ENCODE measurements around the gene ANP32E. TPM values are rescaled to one million over a fixed set of nuclear protein-coding genes. Genes with fewer than 3 reads are reported as not detected.
"Not testable (repeated sequence)": the region's sequence is repeated elsewhere in the genome, so short reads cannot be mapped to it uniquely, and the experiment has no call there.

ANP32E gene
- polyA plus RNA-seq, 1 donor from 2014 or later, result 52.9 TPM

GRCh38 chr1:150234566-150235293 lies 1.2 kb downstream of the ANP32E start:
- Mint-ChIP-seq H3K4me3 (peak overlapping the region in 2 of 4 donors; percentile 96 to 98), H3K9me3 (no peaks in the 10 kb centered on the region), H3K27ac (peak overlapping the region in 2 of 3 donors; percentile 92 to 97), H3K36me3 (no peaks in the 10 kb centered on the region), H3K4me1 (peaks cover 12 to 14% (median 14%) of the 10 kb centered on the region in 3 donors), H3K27me3 (no peaks in the 10 kb centered on the region)

- peak overlapping the region in 2 of 3 donors; percentile 92 to 97 for H3K27ac Mint-ChIP-seq
- H3K36me3 Mint-ChIP-seq, result no peaks in the 10 kb centered on the region
- H3K27me3 Mint-ChIP-seq, result no peaks in the 10 kb centered on the region
- no peaks in the 10 kb centered on the region for H3K9me3 Mint-ChIP-seq
- peak overlapping the region in 2 of 4 donors; percentile 96 to 98 for H3K4me3 Mint-ChIP-seq
- H3K4me1 Mint-ChIP-seq, result peaks cover 12 to 14% (median 14%) of the 10 kb centered on the region in 3 donors
Observed at GRCh38 chr1:150234309-150234565, 1.7 kb downstream of the ANP32E start.

GRCh38 chr1:150233359-150234308 lies 2.3 kb downstream of the ANP32E start:
- peak overlapping the region in 2 of 3 donors; percentile 92 to 97 for H3K27ac Mint-ChIP-seq

GRCh38 chr1:150232921-150233320 lies 3.0 kb downstream of the ANP32E start:
- Mint-ChIP-seq H3K4me3 (peak overlapping the region in 3 of 4 donors; percentile 15 to 98 (median 82)), H3K27ac (peak overlapping the region in 2 of 3 donors; percentile 92 to 97), H3K4me1 (peaks cover 12 to 18% (median 14%) of the 10 kb centered on the region in 3 donors)
- H3K36me3 Mint-ChIP-seq, H3K9me3 Mint-ChIP-seq, H3K27me3 Mint-ChIP-seq: not testable (repeated sequence)

More at GRCh38 chr1:150233359-150234308, 2.3 kb downstream of the ANP32E start:
- no peaks in the 10 kb centered on the region for H3K27me3 Mint-ChIP-seq
- peaks cover 12 to 18% (median 14%) of the 10 kb centered on the region in 3 donors for H3K4me1 Mint-ChIP-seq
- H3K9me3 Mint-ChIP-seq, result no peaks in the 10 kb centered on the region
- H3K4me3 Mint-ChIP-seq, result peak overlapping the region in 2 of 4 donors; percentile 96 to 98
- H3K36me3 Mint-ChIP-seq, result no peaks in the 10 kb centered on the region

- not testable (repeated sequence) for H3K27me3 Mint-ChIP-seq, H3K9me3 Mint-ChIP-seq, H3K4me3 Mint-ChIP-seq
- peaks cover 13% of the 10 kb centered on the region for H3K36me3 Mint-ChIP-seq
- H3K4me1 Mint-ChIP-seq, result peaks cover 19 to 20% (median 20%) of the 10 kb centered on the region in 3 donors
- H3K27ac Mint-ChIP-seq, result peak overlapping the region in 1 of 3 donors; percentile 51
Observed at GRCh38 chr1:150228246-150228645, 7.7 kb downstream of the ANP32E start.

GRCh38 chr1:150227228-150227627 lies 8.7 kb downstream of the ANP32E start:
- H3K4me1 Mint-ChIP-seq, result peaks cover 16 to 19% (median 18%) of the 10 kb centered on the region in 3 donors

GRCh38 chr1:150226486-150226885 lies 9.4 kb downstream of the ANP32E start:
- no peaks in the 10 kb centered on the region for H3K27me3 Mint-ChIP-seq
- peak overlapping the region in 1 of 4 donors; percentile 49 for H3K4me3 Mint-ChIP-seq
- peak overlapping the region; percentile 33 to 47 (median 35) for H3K27ac Mint-ChIP-seq
- no peaks in the 10 kb centered on the region for H3K9me3 Mint-ChIP-seq
- peaks cover 13% of the 10 kb centered on the region for H3K36me3 Mint-ChIP-seq
- H3K4me1 Mint-ChIP-seq, result peaks cover 16 to 19% (median 18%) of the 10 kb centered on the region in 3 donors

More at GRCh38 chr1:150227228-150227627, 8.7 kb downstream of the ANP32E start:
- H3K27me3 Mint-ChIP-seq, result no peaks in the 10 kb centered on the region
- no peaks in the 10 kb centered on the region for H3K9me3 Mint-ChIP-seq
- H3K27ac Mint-ChIP-seq, result no peak overlapping the region
- no peak overlapping the region for H3K4me3 Mint-ChIP-seq
- H3K36me3 Mint-ChIP-seq, result peaks cover 13% of the 10 kb centered on the region

GRCh38 chr1:150225546-150225945 lies 10.4 kb downstream of the ANP32E start:
- no peaks in the 10 kb centered on the region for H3K27me3 Mint-ChIP-seq
- peak overlapping the region in 2 of 4 donors; percentile 18 to 42 for H3K4me3 Mint-ChIP-seq
- no peaks in the 10 kb centered on the region for H3K9me3 Mint-ChIP-seq
- H3K36me3 Mint-ChIP-seq, result peaks cover 13% of the 10 kb centered on the region
- H3K4me1 Mint-ChIP-seq, result peaks cover 16 to 19% (median 18%) of the 10 kb centered on the region in 3 donors
- peak overlapping the region; percentile 29 to 85 (median 35) for H3K27ac Mint-ChIP-seq

GRCh38 chr1:150224983-150225382 lies 10.9 kb downstream of the ANP32E start:
- peaks cover 16 to 19% (median 18%) of the 10 kb centered on the region in 3 donors for H3K4me1 Mint-ChIP-seq
- no peaks in the 10 kb centered on the region for H3K9me3 Mint-ChIP-seq
- peak overlapping the region in 3 of 4 donors; percentile 42 to 65 (median 58) for H3K4me3 Mint-ChIP-seq
- peaks cover 13% of the 10 kb centered on the region for H3K36me3 Mint-ChIP-seq
- no peaks in the 10 kb centered on the region for H3K27me3 Mint-ChIP-seq
- peak overlapping the region in 2 of 3 donors; percentile 29 to 69 for H3K27ac Mint-ChIP-seq

- H3K4me3 Mint-ChIP-seq, result no peak overlapping the region
- no peaks in the 10 kb centered on the region for H3K27me3 Mint-ChIP-seq
- H3K9me3 Mint-ChIP-seq, result no peaks in the 10 kb centered on the region
- H3K27ac Mint-ChIP-seq, result no peak overlapping the region
- peaks cover 7% of the 10 kb centered on the region for H3K36me3 Mint-ChIP-seq
- peaks cover 12 to 13% (median 12%) of the 10 kb centered on the region in 3 donors for H3K4me1 Mint-ChIP-seq
Observed at GRCh38 chr1:150221552-150221951, 14.4 kb downstream of the ANP32E start.

GRCh38 chr1:150215855-150216254 lies 20.1 kb downstream of the ANP32E start:
- not testable (repeated sequence) for H3K36me3 Mint-ChIP-seq, H3K4me3 Mint-ChIP-seq, H3K27ac Mint-ChIP-seq, H3K9me3 Mint-ChIP-seq, H3K27me3 Mint-ChIP-seq
- peaks cover 10 to 13% (median 10%) of the 10 kb centered on the region in 3 donors for H3K4me1 Mint-ChIP-seq

GRCh38 chr1:150214099-150214756 lies 21.7 kb downstream of the ANP32E start:
- H3K36me3 Mint-ChIP-seq, H3K27me3 Mint-ChIP-seq, H3K9me3 Mint-ChIP-seq: not testable (repeated sequence)
- Mint-ChIP-seq H3K27ac (peak overlapping the region; percentile 95 to 98 (median 96)), H3K4me3 (peak overlapping the region; percentile 89 to 96 (median 95)), H3K4me1 (peaks cover 10 to 13% (median 10%) of the 10 kb centered on the region in 3 donors)

- Mint-ChIP-seq H3K27ac (peak overlapping the region; percentile 95 to 98 (median 96)), H3K27me3 (no peaks in the 10 kb centered on the region), H3K9me3 (no peaks in the 10 kb centered on the region)
Observed at GRCh38 chr1:150213170-150214098, 22.5 kb downstream of the ANP32E start.

GRCh38 chr1:150212070-150212469 lies 23.8 kb downstream of the ANP32E start:
- Mint-ChIP-seq H3K9me3 (no peaks in the 10 kb centered on the region), H3K4me3 (no peak overlapping the region), H3K4me1 (peaks cover 10 to 13% (median 10%) of the 10 kb centered on the region in 3 donors), H3K27me3 (no peaks in the 10 kb centered on the region), H3K36me3 (no peaks in the 10 kb centered on the region), H3K27ac (peak overlapping the region in 1 of 3 donors; percentile 9)

More at GRCh38 chr1:150213170-150214098, 22.5 kb downstream of the ANP32E start:
- peaks cover 10 to 13% (median 10%) of the 10 kb centered on the region in 3 donors for H3K4me1 Mint-ChIP-seq
- H3K36me3 Mint-ChIP-seq, result no peaks in the 10 kb centered on the region
- peak overlapping the region; percentile 89 to 96 (median 95) for H3K4me3 Mint-ChIP-seq

Measured in IgD-negative memory B cell (primary cell).